Fibroblast of lung (primary cell): ENCODE data around the gene USP6NL.

Experiments
- CTCF ChIP-seq, 2 donors: IDR thresholded peaks in 1 of 2; conservative IDR thresholded peaks in 1 of 2; 1 replicate in 1 of 2; 2 replicates in 1 of 2; pipeline ENCODE4 v1.5.1; 2011 to 2012; ENCODE audit warnings: low read length in 2 of 2, control low read depth in 1 of 2, inconsistent platforms in 1 of 2, low read depth in 1 of 2, mild to moderate bottlenecking in 1 of 2
- EZH2 ChIP-seq: IDR thresholded peaks from 2 replicates; pipeline ENCODE4 v1.5.1; 2012; ENCODE audit warnings: low read length, control low read depth, mild to moderate bottlenecking; ENCODE audit errors: missing control alignments

- no peak for TF ChIP-seq CTCF (conservative IDR thresholded peaks at IDR 0.05 in 1 of 2, IDR thresholded peaks at IDR 0.05 in 1 of 2; ENCODE audit: low read depth in 1 of 2, low read length in 2 of 2)
- no peak for TF ChIP-seq EZH2
Measured at GRCh38 chr10:11603741-11604140, 7.7 kb downstream of the USP6NL start.
